ENCODE results near the gene RAB4B.

Gene RAB4B

GRCh38 chr19:40777937-40778705 lies at the start of gene RAB4B:
Gene RAB4B, plus strand, starts transcription at chr19:40778247. Its CDS starts 129 bp downstream, at chr19:40778376.
- TF ChIP-seq GATA3 (IDR thresholded peaks at IDR 0.05; ENCODE audit: low read depth, low read length) (no peak), GATA2 (IDR thresholded peaks at IDR 0.05; ENCODE audit: low read depth, low read length) (no peak)

- TF ChIP-seq GATA3 (IDR thresholded peaks at IDR 0.05; ENCODE audit: low read depth, low read length) (no peak), GATA2 (IDR thresholded peaks at IDR 0.05; ENCODE audit: low read depth, low read length) (no peak)
Measured at GRCh38 chr19:40733149-40733548, 44.9 kb upstream of the RAB4B start.

- no peak for TF ChIP-seq GATA2 (IDR thresholded peaks at IDR 0.05; ENCODE audit: low read depth, low read length)
- no peak for TF ChIP-seq GATA3 (IDR thresholded peaks at IDR 0.05; ENCODE audit: low read depth, low read length)
Measured at GRCh38 chr19:40735013-40735771, 42.9 kb upstream of the RAB4B start.

- no peak for TF ChIP-seq GATA2 (IDR thresholded peaks at IDR 0.05; ENCODE audit: low read depth, low read length)
Measured at GRCh38 chr19:40736661-40737060, 41.4 kb upstream of the RAB4B start.

- no peak for TF ChIP-seq GATA2 (IDR thresholded peaks at IDR 0.05; ENCODE audit: low read depth, low read length)
Measured at GRCh38 chr19:40737102-40737644, 40.9 kb upstream of the RAB4B start.

GRCh38 chr19:40739030-40739839 lies 38.8 kb upstream of the RAB4B start:
- TF ChIP-seq GATA2 (IDR thresholded peaks at IDR 0.05; ENCODE audit: low read depth, low read length) = no peak
- TF ChIP-seq GATA3 (IDR thresholded peaks at IDR 0.05; ENCODE audit: low read depth, low read length) = no peak

- TF ChIP-seq GATA3 (IDR thresholded peaks at IDR 0.05; ENCODE audit: low read depth, low read length) (no peak), GATA2 (IDR thresholded peaks at IDR 0.05; ENCODE audit: low read depth, low read length) (no peak)
Measured at GRCh38 chr19:40739871-40740703, 38.0 kb upstream of the RAB4B start.

GRCh38 chr19:40740747-40741146 lies 37.3 kb upstream of the RAB4B start:
- TF ChIP-seq GATA3 (IDR thresholded peaks at IDR 0.05; ENCODE audit: low read depth, low read length) (no peak), GATA2 (IDR thresholded peaks at IDR 0.05; ENCODE audit: low read depth, low read length) (no peak)

- no peak for TF ChIP-seq GATA3 (IDR thresholded peaks at IDR 0.05; ENCODE audit: low read depth, low read length)
Measured at GRCh38 chr19:40741527-40742390, 36.3 kb upstream of the RAB4B start.

GRCh38 chr19:40742477-40742876 lies 35.6 kb upstream of the RAB4B start:
- TF ChIP-seq GATA3 (IDR thresholded peaks at IDR 0.05; ENCODE audit: low read depth, low read length) (no peak), GATA2 (IDR thresholded peaks at IDR 0.05; ENCODE audit: low read depth, low read length) (no peak)

- TF ChIP-seq GATA3 (IDR thresholded peaks at IDR 0.05; ENCODE audit: low read depth, low read length) (no peak), GATA2 (IDR thresholded peaks at IDR 0.05; ENCODE audit: low read depth, low read length) (no peak)
Measured at GRCh38 chr19:40742886-40743285, 35.2 kb upstream of the RAB4B start.

GRCh38 chr19:40743926-40744325 lies 34.1 kb upstream of the RAB4B start:
- TF ChIP-seq GATA3 (IDR thresholded peaks at IDR 0.05; ENCODE audit: low read depth, low read length) = no peak
- TF ChIP-seq GATA2 (IDR thresholded peaks at IDR 0.05; ENCODE audit: low read depth, low read length) = no peak
